H1 (cell line): ENCODE data around the gene VWF. TPM values are rescaled to one million over a fixed set of nuclear protein-coding genes. Genes with fewer than 3 reads are reported as not detected.
A peak's percentile ranks its signal among the peaks of the same experiment; 100 is the strongest.

ENCODE experiments used
- CTCF ChIA-PET: fragments of 300-600 bp; sonication (Branson Sonifier 250); formaldehyde crosslinking; loops from one replicate; lab custom pipeline; 2021; ENCODE audit not compliant: partially characterized antibody; lab: Charles Lee
- POLR2A ChIA-PET: fragments of 300-600 bp; sonication (Branson Sonifier 250); formaldehyde crosslinking; loops from one replicate; lab custom pipeline; 2021; ENCODE audit warnings: inconsistent platforms; ENCODE audit not compliant: partially characterized antibody; lab: Charles Lee
- DNase-seq, 2 experiments: peaks; one replicate each; pipeline versions ENCODE4 v3.0.0 to v3.0.0-alpha.2; 2010 to 2022; ENCODE audit warnings: low spot score in 2 of 2, low read depth in 1 of 2, mixed read lengths in 1 of 2
- FAIRE-seq: peaks from 2 replicates; lab custom pipeline; 2011; peaks lifted over from hg19 to GRCh38; lab: Jason Lieb, UNC
- H2AFZ ChIP-seq: 2 replicates; pipeline ENCODE4 v1.8.1; 2012; ENCODE audit warnings: low read length, inconsistent platforms
- H2AK5ac ChIP-seq: 2 replicates; pipeline ENCODE4 v1.6.1; 2013; ENCODE audit warnings: low read depth, low read length
- H2BK120ac ChIP-seq: replicated peaks from 2 replicates; pipeline ENCODE3; 2013; ENCODE audit warnings: low read depth, low read length, inconsistent platforms
- H2BK12ac ChIP-seq: 2 replicates; pipeline ENCODE4 v1.6.1; 2013; ENCODE audit warnings: low read depth, low read length
- H2BK15ac ChIP-seq: 2 replicates; pipeline ENCODE4 v1.6.1; 2013; ENCODE audit warnings: low read length
- H2BK20ac ChIP-seq: 2 replicates; pipeline ENCODE4 v1.6.1; 2013; ENCODE audit warnings: low read length
- H2BK5ac ChIP-seq: 2 replicates; pipeline ENCODE4 v1.6.1; 2013; ENCODE audit warnings: low read depth, low read length
- H3K14ac ChIP-seq: 2 replicates; pipeline ENCODE4 v1.6.1; 2013; ENCODE audit warnings: inconsistent platforms; ENCODE audit not compliant: insufficient read length
- H3K18ac ChIP-seq: 2 replicates; pipeline ENCODE4 v1.6.1; 2013; ENCODE audit warnings: low read length; ENCODE audit errors: extremely low read depth
- H3K23ac ChIP-seq: 2 replicates; pipeline ENCODE4 v1.6.1; 2013; ENCODE audit warnings: inconsistent platforms; ENCODE audit not compliant: insufficient read length
- H3K23me2 ChIP-seq: 2 replicates; pipeline ENCODE4 v1.6.1; 2013; ENCODE audit warnings: low read depth, low read length
- H3K27ac ChIP-seq: 2 replicates; pipeline ENCODE4 v1.6.1; 2011; ENCODE audit warnings: low read depth, low read length, inconsistent platforms
- H3K27me3 ChIP-seq, 4 experiments: replicated peaks in 1 of 4; 1 replicate in 1 of 4; 2 replicates in 3 of 4; pipeline versions ENCODE4 v1.6.1 to v1.8.1; 2011 to 2013; ENCODE audit warnings: low read length in 3 of 4, mild to moderate bottlenecking in 3 of 4, inconsistent platforms in 2 of 4, mixed read lengths in 2 of 4, moderate library complexity in 1 of 4; ENCODE audit not compliant: control insufficient read depth in 3 of 4, insufficient read depth in 3 of 4; ENCODE audit errors: extremely low read depth in 1 of 4
- H3K36me3 ChIP-seq, 4 experiments: 2 replicates each; pipeline versions ENCODE4 v1.6.1 to v1.8.1; 2011 to 2013; ENCODE audit warnings: mild to moderate bottlenecking in 4 of 4, low read length in 3 of 4, moderate library complexity in 2 of 4, control low read depth in 1 of 4, inconsistent platforms in 1 of 4; ENCODE audit not compliant: insufficient read depth in 4 of 4, control insufficient read depth in 2 of 4
- H3K4ac ChIP-seq: replicated peaks from 2 replicates; pipeline ENCODE3; 2013; ENCODE audit warnings: low read length, low read depth, mixed read lengths, inconsistent platforms; ENCODE audit not compliant: insufficient read length
- H3K4me1 ChIP-seq, 4 experiments: replicated peaks in 1 of 4; 1 replicate in 1 of 4; 2 replicates in 3 of 4; pipeline versions ENCODE4 v1.6.1 to v1.8.1; 2011 to 2013; ENCODE audit warnings: low read length in 3 of 4, inconsistent platforms in 2 of 4, mixed read lengths in 1 of 4; ENCODE audit not compliant: insufficient read depth in 4 of 4, control insufficient read depth in 3 of 4
- H3K4me2 ChIP-seq, 2 experiments: 2 replicates each; pipeline versions ENCODE4 v1.6.1 to v1.8.1; 2011 to 2013; ENCODE audit warnings: low read depth in 2 of 2, low read length in 2 of 2, control low read depth in 1 of 2, inconsistent platforms in 1 of 2, mild to moderate bottlenecking in 1 of 2; ENCODE audit not compliant: insufficient read depth in 1 of 2
- H3K4me3 ChIP-seq, 4 experiments: fragments of 200-600, 300-600 bp in 1 of 4; sonication (generic), shearing (Covaris generic), sonication (Bioruptor Twin) in 1 of 4; 2 replicates each; pipeline versions ENCODE4 v1.5.1 to v1.8.1; 2011 to 2016; ENCODE audit warnings: low read length in 4 of 4, low read depth in 3 of 4, control low read depth in 2 of 4, inconsistent platforms in 2 of 4, mild to moderate bottlenecking in 2 of 4, mixed read lengths in 1 of 4, moderate library complexity in 1 of 4; ENCODE audit not compliant: insufficient read depth in 2 of 4; ENCODE audit errors: extremely low read depth in 1 of 4
- H3K56ac ChIP-seq: replicated peaks from 2 replicates; pipeline ENCODE3; 2013; ENCODE audit warnings: low read depth, mild to moderate bottlenecking, mixed read lengths, low read length, inconsistent platforms; ENCODE audit not compliant: insufficient read length
- H3K79me1 ChIP-seq: 2 replicates; pipeline ENCODE4 v1.6.1; 2013; ENCODE audit warnings: low read depth, low read length, control low read depth
- H3K79me2 ChIP-seq, 2 experiments: 2 replicates each; pipeline versions ENCODE4 v1.6.1 to v1.8.1; 2012 to 2013; ENCODE audit warnings: low read length in 2 of 2, mild to moderate bottlenecking in 2 of 2, inconsistent platforms in 1 of 2; ENCODE audit not compliant: insufficient read depth in 2 of 2, control insufficient read depth in 1 of 2
- H3K9ac ChIP-seq, 4 experiments: replicated peaks in 1 of 4; 1 replicate in 1 of 4; 2 replicates in 3 of 4; pipeline versions ENCODE4 v1.6.1 to v1.8.1; 2011 to 2013; ENCODE audit warnings: low read depth in 3 of 4, low read length in 3 of 4, control low read depth in 2 of 4, mild to moderate bottlenecking in 2 of 4, moderate library complexity in 2 of 4, inconsistent platforms in 1 of 4; ENCODE audit errors: extremely low read depth in 1 of 4
- H3K9me3 ChIP-seq, 2 experiments: 2 replicates each; pipeline versions ENCODE4 v1.6.1 to v1.8.1; 2012 to 2013; ENCODE audit warnings: mild to moderate bottlenecking in 2 of 2, moderate library complexity in 2 of 2, control low read depth in 1 of 2, inconsistent platforms in 1 of 2, low read depth in 1 of 2, low read length in 1 of 2, mixed read lengths in 1 of 2; ENCODE audit not compliant: insufficient read depth in 2 of 2
- H4K20me1 ChIP-seq, 2 experiments: replicated peaks in 1 of 2; 2 replicates each; pipeline versions ENCODE3 to v1.8.1; 2011 to 2013; ENCODE audit warnings: inconsistent platforms in 2 of 2, low read length in 2 of 2, mild to moderate bottlenecking in 1 of 2; ENCODE audit not compliant: insufficient read depth in 2 of 2, control insufficient read depth in 1 of 2
- H4K5ac ChIP-seq: 2 replicates; pipeline ENCODE4 v1.6.1; 2013; ENCODE audit warnings: low read length, low read depth, mixed read lengths, inconsistent platforms; ENCODE audit not compliant: insufficient read length
- H4K8ac ChIP-seq: 2 replicates; pipeline ENCODE4 v1.8.0; 2013; ENCODE audit warnings: mild to moderate bottlenecking, moderate library complexity, low read length, inconsistent platforms; ENCODE audit not compliant: insufficient read depth; ENCODE audit errors: extremely low read depth
- H4K91ac ChIP-seq: replicated peaks from 2 replicates; pipeline ENCODE3; 2013; ENCODE audit warnings: low read length, mixed read lengths, inconsistent platforms; ENCODE audit not compliant: insufficient read length
- BCL11A ChIP-seq, 2 experiments: IDR thresholded peaks; one replicate each; pipeline ENCODE4 v1.6.1; 2011; ENCODE audit warnings: low read depth in 2 of 2, low read length in 2 of 2, mild to moderate bottlenecking in 2 of 2
- WGBS, 2 experiments: shearing (Covaris generic) in 1 of 2; methylation state at CpG; one replicate each; pipeline versions ENCODE4 v1.1.6 to v1.1.7; 2013 to 2015; ENCODE audit warnings: low lambda C conversion rate in 2 of 2, mixed read lengths in 2 of 2, inconsistent platforms in 1 of 2, low coverage in 1 of 2, missing lambda C conversion rate in 1 of 2; ENCODE audit not compliant: insufficient replicate concordance in 2 of 2, insufficient coverage in 1 of 2, insufficient read length in 1 of 2; ENCODE audit errors: extremely low coverage in 1 of 2, missing lambda C conversion rate in 1 of 2; 5-methylcytosine and 5-hydroxymethylcytosine counted together
- polyA plus RNA-seq, 7 experiments: library from polyadenylated mRNA; depleted of rRNA in 3 of 7; stranded (reverse) in 5 of 7; unstranded in 2 of 7; fragments of >200 nt in 5 of 7; fragments of 200-250 nt in 2 of 7; gene quantifications; 1 replicate in 5 of 7; 2 replicates in 1 of 7; 4 replicates in 1 of 7; pipeline versions ENCODE4 v1.2.1 to v1.2.3, GENCODE V29; 2011 to 2013; ENCODE audit warnings: missing spikeins in 2 of 7, mixed read lengths in 2 of 7
- total RNA-seq: library from RNA; stranded (reverse); fragmentation: NEBNext Ultra II Directional; extraction: Animal tissue kit (Norgen Biotek cat#: 25700); gene quantifications from 2 replicates; pipeline ENCODE4 v1.2.1, GENCODE V29; 2021

Gene VWF
- total and polyA plus RNA-seq, 2 of the 8 experiments (the other 6 are each of a cell fraction or from before 2014, with no cell fraction given): 0.39 to 0.60 TPM

DNA sequence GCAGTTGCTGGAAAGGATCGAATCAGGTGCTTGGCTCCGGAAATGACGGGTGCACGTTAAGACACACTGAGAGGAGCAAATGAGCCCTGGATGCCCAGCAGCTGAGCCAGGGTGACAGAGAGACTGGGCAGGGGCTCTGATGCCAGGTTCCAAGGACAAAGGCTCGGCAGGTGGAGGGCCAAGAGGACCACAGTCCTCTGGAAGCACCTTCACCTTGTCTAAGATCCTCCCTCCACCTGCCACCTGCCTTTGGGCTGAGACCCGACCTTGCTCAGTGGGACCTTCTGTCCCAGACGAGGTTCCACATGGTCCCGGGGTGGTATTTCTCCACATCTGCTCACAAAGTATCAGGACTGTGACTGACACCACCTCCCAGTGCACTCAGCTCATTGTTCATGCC lies 180.4 kb downstream of the VWF start:
- DNase-seq (no peak), FAIRE-seq (no peak)
- Histone ChIP-seq H3K27me3 (peaks cover 4 to 23% (median 10%) of the 10 kb centered on the region in 4 experiments; a peak in 5 of 7 replicates), H2BK5ac (no peak overlapping the region), H2BK15ac (peak overlapping the region; percentile 76; the same call in 1 of the 2 replicates), H3K79me2 (no peaks in the 10 kb centered on the region), H2AK5ac (0 out of 2 replicates have a peak overlapping the region, but pooled peaks have one; percentile 14), H4K91ac (no peak overlapping the region), H2AFZ (peak overlapping the region; percentile 37; the same call in 1 of the 2 replicates), H3K4me3 (peak overlapping the region in 3 of 4 experiments; percentile 80 to 91 (median 84); a peak in 2 of 8 replicates), H3K36me3 (no peaks in the 10 kb centered on the region), H3K18ac (no peak overlapping the region), H3K4me2 (peak overlapping the region; percentile 77 to 91; a peak in 3 of 4 replicates), H3K4ac (peak overlapping the region; percentile 9), H3K4me1 (peaks cover 0 to 5% (median 2%) of the 10 kb centered on the region in 4 experiments; a peak in 4 of 7 replicates), H4K8ac (no peak overlapping the region), H3K9me3 (no peaks in the 10 kb centered on the region), H3K9ac (no peak overlapping the region), H4K20me1 (no peaks in the 10 kb centered on the region), H2BK12ac (0 out of 2 replicates have a peak overlapping the region, but pooled peaks have one; percentile 22), H3K79me1 (no peaks in the 10 kb centered on the region), H3K23me2 (peaks cover 2% of the 10 kb centered on the region), H3K27ac (no peak overlapping the region), H3K14ac (no peak overlapping the region), H3K56ac (no peak overlapping the region), H2BK20ac (no peak overlapping the region), H2BK120ac (no peak overlapping the region), H3K23ac (no peak overlapping the region), H4K5ac (no peak overlapping the region)
- ChIA-PET POLR2A (interaction anchor here (1.1 to 1.5 kb wide), 4 partner anchors 21 to 69 kb away, joined by 3 to 5 read pairs (median 4); no protein-coding TSS in a partner anchor), CTCF (interaction anchor here (1.6 kb wide), 2 partner anchors 22 to 25 kb away, joined by 3 read pairs; no protein-coding TSS in a partner anchor)
- TF ChIP-seq BCL11A (IDR thresholded peaks at IDR 0.05; ENCODE audit: low read depth in 2 of 2, low read length in 2 of 2): no peak
- 98% methylated on average over 8 of the region's 8 CpGs; no CpG with 5 or more reads in 1 of the 2 experiments for WGBS, 2 experiments
